Measurements from ENCODE around the gene CCNF. TPM values are rescaled to one million over a fixed set of nuclear protein-coding genes. Genes with fewer than 3 reads are reported as not detected.

CCNF gene
- total and polyA plus RNA-seq, 10 of the 15 experiments (the other 5 are each of a cell fraction or from before 2014, with no cell fraction given): 4.0 to 63.2 (median 27.5) TPM

DNA sequence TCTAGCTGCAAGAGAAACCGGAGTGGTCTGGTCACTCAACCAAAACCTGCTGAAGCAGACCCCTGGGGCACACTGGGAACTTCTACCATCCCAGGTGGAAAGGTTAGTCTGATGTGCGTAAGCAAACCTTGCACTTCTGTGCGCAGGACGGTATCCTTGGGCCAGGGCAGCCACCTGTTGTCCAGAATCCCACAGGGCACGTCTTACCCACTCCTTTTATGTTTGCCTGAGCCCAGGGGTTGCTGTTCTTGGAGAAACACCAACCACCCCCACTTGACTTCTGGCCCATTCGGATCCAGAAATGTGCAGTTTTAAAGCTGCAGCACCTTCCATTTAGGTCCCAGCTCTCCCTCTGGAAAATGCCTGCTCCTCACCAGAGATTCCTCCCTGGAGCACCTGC lies 64.4 kb downstream of the CCNF start:
- in situ Hi-C loops (cut with MboI): loop anchor here (10.0 kb wide), 1 partner anchor 479 kb away; the partner anchor contains the start of gene NPW
- DNase-seq (ENCODE audit: low read depth, low spot score): no peak

More for the DNA sequence above, 64.4 kb downstream of the CCNF start:
- no peak for ATAC-seq
- WGBS (ENCODE audit: insufficient coverage, insufficient replicate concordance, low lambda C conversion rate, missing lambda C conversion rate): 86% methylated on average over 6 of the region's 6 CpGs
- ChIA-PET POLR2A (no interaction called here), RAD21 (ENCODE audit: unreplicated experiment) (no interaction called here), CTCF (no interaction called here), SMC1A (ENCODE audit: uncharacterized antibody, unreplicated experiment) (no interaction called here)
- Histone ChIP-seq H3K36me3 (ENCODE audit: control insufficient read depth in 2 of 2, insufficient read depth in 2 of 2, low read length in 1 of 2) (peaks cover 0 to 11% of the 10 kb centered on the region in 2 experiments; a peak in 2 of 4 replicates), H2AFZ (ENCODE audit: control insufficient read depth, low read depth, low read length) (no peak overlapping the region), H3K4me3 (no peak overlapping the region), H3K79me2 (ENCODE audit: control insufficient read depth, insufficient read depth, low read length) (no peaks in the 10 kb centered on the region), H3K9ac (ENCODE audit: control insufficient read depth, insufficient read depth, low read length) (no peak overlapping the region), H3K4me1 (ENCODE audit: control insufficient read depth, insufficient read depth, low read length) (no peaks in the 10 kb centered on the region), H3K9me3 (replicated peaks; ENCODE audit: control insufficient read depth, insufficient read depth, low read length) (no peaks in the 10 kb centered on the region), H4K20me1 (ENCODE audit: control insufficient read depth, insufficient read depth) (no peaks in the 10 kb centered on the region), H3K4me2 (ENCODE audit: control insufficient read depth, insufficient read depth) (no peak overlapping the region), H3K27ac (ENCODE audit: control insufficient read depth, insufficient read depth) (no peak overlapping the region), H3K27me3 (replicated peaks in 1 of 2; ENCODE audit: control insufficient read depth in 2 of 2, insufficient read depth in 2 of 2, low read length in 1 of 2) (no peaks in the 10 kb centered on the region)
- FAIRE-seq: no peak
- TF ChIP-seq, protein P1, sequence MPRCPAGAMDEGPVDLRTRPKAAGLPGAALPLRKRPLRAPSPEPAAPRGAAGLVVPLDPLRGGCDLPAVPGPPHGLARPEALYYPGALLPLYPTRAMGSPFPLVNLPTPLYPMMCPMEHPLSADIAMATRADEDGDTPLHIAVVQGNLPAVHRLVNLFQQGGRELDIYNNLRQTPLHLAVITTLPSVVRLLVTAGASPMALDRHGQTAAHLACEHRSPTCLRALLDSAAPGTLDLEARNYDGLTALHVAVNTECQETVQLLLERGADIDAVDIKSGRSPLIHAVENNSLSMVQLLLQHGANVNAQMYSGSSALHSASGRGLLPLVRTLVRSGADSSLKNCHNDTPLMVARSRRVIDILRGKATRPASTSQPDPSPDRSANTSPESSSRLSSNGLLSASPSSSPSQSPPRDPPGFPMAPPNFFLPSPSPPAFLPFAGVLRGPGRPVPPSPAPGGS (IDR thresholded peaks at IDR 0.05; ENCODE audit: borderline replicate concordance, insufficient read depth, low read depth, low read length, poor library complexity, severe bottlenecking): no peak
- TF ChIP-seq NFXL1 (IDR thresholded peaks at IDR 0.05; ENCODE audit: borderline replicate concordance) (no peak), CREB1 (IDR thresholded peaks at IDR 0.05; ENCODE audit: low read depth) (no peak), CBX5 (IDR thresholded peaks at IDR 0.05; ENCODE audit: low read depth) (no peak), CREM (IDR thresholded peaks at IDR 0.05; ENCODE audit: low read depth) (no peak), NBN (IDR thresholded peaks at IDR 0.05) (no peak), RBBP5 (conservative IDR thresholded peaks at IDR 0.05) (no peak), POLR2AphosphoS5 (IDR thresholded peaks at IDR 0.05; ENCODE audit: low read length) (no peak), SUZ12 (IDR thresholded peaks at IDR 0.05; ENCODE audit: unreplicated experiment) (no peak), FOS (IDR thresholded peaks at IDR 0.05; ENCODE audit: borderline replicate concordance, extremely low read depth, insufficient read length) (no peak), TARDBP (IDR thresholded peaks at IDR 0.05; ENCODE audit: borderline replicate concordance) (no peak), NRF1 (conservative IDR thresholded peaks at IDR 0.05; ENCODE audit: low read depth, low read length) (no peak), ZNF24 (IDR thresholded peaks at IDR 0.05) (no peak)
- TF ChIP-seq, protein P2, sequence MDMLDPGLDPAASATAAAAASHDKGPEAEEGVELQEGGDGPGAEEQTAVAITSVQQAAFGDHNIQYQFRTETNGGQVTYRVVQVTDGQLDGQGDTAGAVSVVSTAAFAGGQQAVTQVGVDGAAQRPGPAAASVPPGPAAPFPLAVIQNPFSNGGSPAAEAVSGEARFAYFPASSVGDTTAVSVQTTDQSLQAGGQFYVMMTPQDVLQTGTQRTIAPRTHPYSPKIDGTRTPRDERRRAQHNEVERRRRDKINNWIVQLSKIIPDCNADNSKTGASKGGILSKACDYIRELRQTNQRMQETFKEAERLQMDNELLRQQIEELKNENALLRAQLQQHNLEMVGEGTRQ (IDR thresholded peaks at IDR 0.05; ENCODE audit: borderline replicate concordance, low read depth, low read length): no peak
- BruUV-seq (replicated peaks): no TSS peak
- intact Hi-C loops (cut with micrococcal nuclease; ENCODE audit: unreplicated experiment): no loop called here
